ENCODE results near the gene ERMARD.

- TF ChIP-seq EGR1 (IDR thresholded peaks at IDR 0.05) (no peak), RAD21 (IDR thresholded peaks at IDR 0.05; ENCODE audit: low read depth) (no peak), REST (IDR thresholded peaks at IDR 0.05; ENCODE audit: low read depth) (no peak), CREB1 (IDR thresholded peaks at IDR 0.05; ENCODE audit: low read depth) (no peak), TEAD4 (IDR thresholded peaks at IDR 0.05) (no peak), YY1 (IDR thresholded peaks at IDR 0.05; ENCODE audit: low read depth) (no peak)
- TF ChIP-seq, protein P1, sequence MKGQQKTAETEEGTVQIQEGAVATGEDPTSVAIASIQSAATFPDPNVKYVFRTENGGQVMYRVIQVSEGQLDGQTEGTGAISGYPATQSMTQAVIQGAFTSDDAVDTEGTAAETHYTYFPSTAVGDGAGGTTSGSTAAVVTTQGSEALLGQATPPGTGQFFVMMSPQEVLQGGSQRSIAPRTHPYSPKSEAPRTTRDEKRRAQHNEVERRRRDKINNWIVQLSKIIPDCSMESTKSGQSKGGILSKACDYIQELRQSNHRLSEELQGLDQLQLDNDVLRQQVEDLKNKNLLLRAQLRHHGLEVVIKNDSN (IDR thresholded peaks at IDR 0.05), result no peak
Measured at GRCh38 chr6:169813969-169814368, 62.5 kb downstream of the ERMARD start.

Data from Ishikawa (cell line).